Measurements from ENCODE around the gene RNF212.

DNA sequence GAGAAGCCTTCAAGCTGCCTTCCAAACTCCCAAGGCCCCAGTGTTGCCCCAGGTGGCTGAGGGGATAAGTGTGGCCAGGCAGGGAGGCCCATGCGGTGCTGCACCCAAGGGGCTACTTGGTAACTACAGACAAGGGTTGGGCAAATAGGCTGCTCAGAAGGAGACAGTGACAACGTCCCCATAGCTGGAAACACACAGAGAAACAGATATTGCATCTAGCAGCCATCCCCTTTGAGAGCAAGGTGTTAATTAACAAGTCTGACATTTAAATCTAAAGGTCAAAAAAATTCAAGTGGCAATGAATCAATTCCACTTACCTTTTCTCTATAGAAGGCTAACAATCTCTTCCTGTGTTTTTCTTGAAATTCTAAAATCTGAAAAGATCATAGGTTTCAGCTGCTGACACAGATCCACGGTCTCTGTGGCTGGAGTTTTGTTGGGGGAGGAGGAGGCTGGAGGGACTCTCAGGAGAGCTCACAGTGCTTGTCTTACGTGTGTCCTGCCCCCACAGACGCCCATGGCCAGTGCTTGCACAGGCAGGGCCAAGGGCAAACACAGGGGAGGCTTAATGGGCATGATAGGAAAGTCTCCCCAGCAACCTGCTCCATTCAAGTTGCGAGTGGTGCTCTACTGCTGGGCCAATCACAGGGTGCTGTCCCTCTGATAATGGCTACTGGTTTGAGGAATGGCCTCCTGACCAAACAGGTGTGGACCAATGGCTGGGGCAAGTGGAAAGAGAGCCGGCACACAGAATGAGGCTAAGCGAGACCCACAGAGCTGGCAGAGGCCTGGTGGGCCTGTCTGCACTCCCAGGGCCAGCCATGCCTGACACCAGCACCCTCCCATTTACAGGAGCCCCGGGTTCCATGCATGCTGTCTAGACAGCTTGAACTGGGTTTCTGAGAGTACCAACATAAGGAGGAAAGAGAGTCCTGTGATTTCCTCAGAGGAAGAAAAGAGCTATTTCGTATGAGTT is 22.6 kb downstream of the RNF212 start:
- TF ChIP-seq, protein P1, sequence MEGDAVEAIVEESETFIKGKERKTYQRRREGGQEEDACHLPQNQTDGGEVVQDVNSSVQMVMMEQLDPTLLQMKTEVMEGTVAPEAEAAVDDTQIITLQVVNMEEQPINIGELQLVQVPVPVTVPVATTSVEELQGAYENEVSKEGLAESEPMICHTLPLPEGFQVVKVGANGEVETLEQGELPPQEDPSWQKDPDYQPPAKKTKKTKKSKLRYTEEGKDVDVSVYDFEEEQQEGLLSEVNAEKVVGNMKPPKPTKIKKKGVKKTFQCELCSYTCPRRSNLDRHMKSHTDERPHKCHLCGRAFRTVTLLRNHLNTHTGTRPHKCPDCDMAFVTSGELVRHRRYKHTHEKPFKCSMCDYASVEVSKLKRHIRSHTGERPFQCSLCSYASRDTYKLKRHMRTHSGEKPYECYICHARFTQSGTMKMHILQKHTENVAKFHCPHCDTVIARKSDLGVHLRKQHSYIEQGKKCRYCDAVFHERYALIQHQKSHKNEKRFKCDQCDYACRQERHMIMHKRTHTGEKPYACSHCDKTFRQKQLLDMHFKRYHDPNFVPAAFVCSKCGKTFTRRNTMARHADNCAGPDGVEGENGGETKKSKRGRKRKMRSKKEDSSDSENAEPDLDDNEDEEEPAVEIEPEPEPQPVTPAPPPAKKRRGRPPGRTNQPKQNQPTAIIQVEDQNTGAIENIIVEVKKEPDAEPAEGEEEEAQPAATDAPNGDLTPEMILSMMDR (IDR thresholded peaks at IDR 0.05 in 2 of 3, conservative IDR thresholded peaks at IDR 0.05 in 1 of 3; ENCODE audit: control insufficient read depth in 2 of 3, extremely low read depth in 1 of 3, insufficient read depth in 1 of 3, low read depth in 3 of 3, low read length in 3 of 3): no peak
- TF ChIP-seq EZH2 (IDR thresholded peaks at IDR 0.05; ENCODE audit: borderline replicate concordance, control insufficient read depth, low read depth, low read length) (no peak), CHD2 (IDR thresholded peaks at IDR 0.05; ENCODE audit: borderline replicate concordance, low read depth, low read length) (no peak)

All from GM12878 (cell line).